ENCODE measurements around the gene GALNT17. TPM values are rescaled to one million over a fixed set of nuclear protein-coding genes. Genes with fewer than 3 reads are reported as not detected.

The GALNT17 gene
- total RNA-seq, 1 experiment from 2014 or later: not detected

GRCh38 chr7:71457846-71458590, 326.1 kb downstream of the GALNT17 start:
- CTCF ChIA-PET: no interaction called here
- peaks cover 7% of the 10 kb centered on the region for H3K9me3 Mint-ChIP-seq (ENCODE audit: unreplicated experiment)
- no TSS peak for BruUV-seq (replicated peaks)
- no peaks in the 10 kb centered on the region for H3K27me3 Mint-ChIP-seq (ENCODE audit: insufficient read depth, unreplicated experiment)
- no peaks in the 10 kb centered on the region for H3K36me3 Mint-ChIP-seq (ENCODE audit: insufficient read depth, unreplicated experiment)
- POLR2A ChIA-PET: no interaction called here
- intact Hi-C loops (cut with micrococcal nuclease): no loop called here
- H3K27ac Mint-ChIP-seq (ENCODE audit: low read depth, unreplicated experiment): no peak overlapping the region
- no peak for TF ChIP-seq CTCF (IDR thresholded peaks at IDR 0.05; ENCODE audit: unreplicated experiment)
- H3K4me1 Mint-ChIP-seq (ENCODE audit: insufficient read depth, unreplicated experiment): no peaks in the 10 kb centered on the region
- no peak overlapping the region for H3K4me3 Mint-ChIP-seq (ENCODE audit: unreplicated experiment)
- no peak for DNase-seq (ENCODE audit: unreplicated experiment)

GRCh38 chr7:71459132-71459531, 327.2 kb downstream of the GALNT17 start:
- DNase-seq (ENCODE audit: unreplicated experiment): no peak
- Mint-ChIP-seq H3K27ac (ENCODE audit: low read depth, unreplicated experiment) (no peak overlapping the region), H3K9me3 (ENCODE audit: unreplicated experiment) (peaks cover 9% of the 10 kb centered on the region), H3K27me3 (ENCODE audit: insufficient read depth, unreplicated experiment) (no peaks in the 10 kb centered on the region), H3K36me3 (ENCODE audit: insufficient read depth, unreplicated experiment) (no peaks in the 10 kb centered on the region), H3K4me1 (ENCODE audit: insufficient read depth, unreplicated experiment) (no peaks in the 10 kb centered on the region), H3K4me3 (ENCODE audit: unreplicated experiment) (no peak overlapping the region)
- no peak for TF ChIP-seq CTCF (IDR thresholded peaks at IDR 0.05; ENCODE audit: unreplicated experiment)
- no TSS peak for BruUV-seq (replicated peaks)
- intact Hi-C loops (cut with micrococcal nuclease): no loop called here
- ChIA-PET CTCF (no interaction called here), POLR2A (no interaction called here)

- H3K27me3 Mint-ChIP-seq (ENCODE audit: insufficient read depth, unreplicated experiment): no peaks in the 10 kb centered on the region
- TF ChIP-seq CTCF (IDR thresholded peaks at IDR 0.05; ENCODE audit: unreplicated experiment): no peak
- POLR2A ChIA-PET: no interaction called here
- no TSS peak for BruUV-seq (replicated peaks)
- no peaks in the 10 kb centered on the region for H3K36me3 Mint-ChIP-seq (ENCODE audit: insufficient read depth, unreplicated experiment)
- H3K4me3 Mint-ChIP-seq (ENCODE audit: unreplicated experiment): no peak overlapping the region
- no peaks in the 10 kb centered on the region for H3K4me1 Mint-ChIP-seq (ENCODE audit: insufficient read depth, unreplicated experiment)
- peaks cover 15% of the 10 kb centered on the region for H3K9me3 Mint-ChIP-seq (ENCODE audit: unreplicated experiment)
- DNase-seq (ENCODE audit: unreplicated experiment): no peak
- H3K27ac Mint-ChIP-seq (ENCODE audit: low read depth, unreplicated experiment): no peak overlapping the region
- intact Hi-C loops (cut with micrococcal nuclease): no loop called here
- CTCF ChIA-PET: no interaction called here
Measured at GRCh38 chr7:71461572-71461971, 329.6 kb downstream of the GALNT17 start.

GRCh38 chr7:71465741-71466189, 333.8 kb downstream of the GALNT17 start:
- H3K4me3 Mint-ChIP-seq (ENCODE audit: unreplicated experiment): no peak overlapping the region
- no peaks in the 10 kb centered on the region for H3K4me1 Mint-ChIP-seq (ENCODE audit: insufficient read depth, unreplicated experiment)
- H3K27me3 Mint-ChIP-seq (ENCODE audit: insufficient read depth, unreplicated experiment): no peaks in the 10 kb centered on the region
- H3K9me3 Mint-ChIP-seq (ENCODE audit: unreplicated experiment): peaks cover 24% of the 10 kb centered on the region
- ChIA-PET CTCF (no interaction called here), POLR2A (no interaction called here)
- intact Hi-C loops (cut with micrococcal nuclease): no loop called here
- H3K36me3 Mint-ChIP-seq (ENCODE audit: insufficient read depth, unreplicated experiment): no peaks in the 10 kb centered on the region
- no peak overlapping the region for H3K27ac Mint-ChIP-seq (ENCODE audit: low read depth, unreplicated experiment)
- no TSS peak for BruUV-seq (replicated peaks)
- DNase-seq (ENCODE audit: unreplicated experiment): no peak
- no peak for TF ChIP-seq CTCF (IDR thresholded peaks at IDR 0.05; ENCODE audit: unreplicated experiment)

Measured in MCF 10A (cell line).